Measurements from ENCODE around the gene SHF.
A peak's percentile ranks its signal among the peaks of the same experiment; 100 is the strongest.
"Not testable (repeated sequence)": the region's sequence is repeated elsewhere in the genome, so short reads cannot be mapped to it uniquely, and the experiment has no call there.

SHF gene

GRCh38 chr15:45187894-45188830 lies at the start of gene SHF:
SHF (minus strand) TSS chr15:45187966; CDS start chr15:45187951, 15 bp downstream.
- peak; percentile 32 for DNase-seq

- DNase-seq = not testable (repeated sequence)
These were observed 49.0 kb upstream of the SHF start for GRCh38 chr15:45236806-45237205.

GRCh38 chr15:45234562-45235235 lies 46.9 kb upstream of the SHF start:
- DNase-seq = no peak

DNA sequence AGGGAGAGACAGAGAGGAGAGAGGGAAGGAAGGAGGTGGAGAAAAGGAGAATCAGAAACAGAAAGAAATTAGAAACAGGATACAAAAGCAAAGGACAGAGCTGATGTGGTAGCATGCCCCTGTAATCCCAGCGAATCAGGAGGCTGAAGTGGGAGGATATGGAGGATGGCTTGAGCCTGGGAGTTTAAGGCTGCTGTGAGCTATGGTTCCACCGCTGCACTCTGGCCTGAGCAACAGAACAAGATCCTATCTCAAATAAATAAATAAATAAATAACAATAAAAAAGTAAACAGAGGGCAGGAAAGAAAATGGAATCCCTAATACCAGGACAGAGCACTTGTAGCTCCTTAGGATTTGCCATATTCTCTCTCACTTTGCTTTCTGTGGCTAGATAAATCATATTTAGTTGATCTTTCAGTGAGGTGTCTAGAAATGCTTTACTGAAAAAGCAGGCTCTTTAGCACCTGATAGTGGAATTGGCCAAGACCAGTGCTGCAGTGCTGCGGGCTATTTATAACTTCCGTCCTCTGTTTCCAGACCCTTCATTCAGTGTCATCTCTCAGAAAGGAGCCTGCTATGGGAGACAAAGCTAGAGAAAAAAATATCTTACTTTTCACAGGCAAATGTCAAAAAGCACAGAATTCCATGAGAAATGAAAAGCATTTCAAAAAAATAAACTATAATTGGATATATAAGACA lies 44.2 kb upstream of the SHF start:
- DNase-seq = no peak

DNA sequence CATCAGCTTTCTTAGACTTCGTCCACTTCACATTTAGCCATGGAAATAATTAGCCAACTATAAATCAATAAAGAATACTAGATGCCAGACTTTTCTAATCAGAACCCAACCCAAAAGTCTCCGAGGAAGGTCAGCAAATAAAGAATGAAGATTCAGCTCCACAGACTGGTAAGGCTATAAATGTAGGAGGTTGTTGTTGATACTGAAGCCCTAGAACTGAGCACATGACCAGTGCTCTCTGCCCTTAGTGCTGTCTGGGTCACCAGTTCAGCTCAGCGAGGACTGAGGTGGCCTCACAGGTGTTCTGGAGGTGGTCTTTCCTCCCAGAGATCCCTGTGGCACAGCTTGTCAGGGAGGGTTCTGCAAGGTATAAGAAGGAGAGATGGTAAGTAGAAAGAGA lies 43.4 kb upstream of the SHF start:
- DNase-seq = no peak

- no peak for DNase-seq
These were observed 42.6 kb upstream of the SHF start for GRCh38 chr15:45230245-45230965.

DNA sequence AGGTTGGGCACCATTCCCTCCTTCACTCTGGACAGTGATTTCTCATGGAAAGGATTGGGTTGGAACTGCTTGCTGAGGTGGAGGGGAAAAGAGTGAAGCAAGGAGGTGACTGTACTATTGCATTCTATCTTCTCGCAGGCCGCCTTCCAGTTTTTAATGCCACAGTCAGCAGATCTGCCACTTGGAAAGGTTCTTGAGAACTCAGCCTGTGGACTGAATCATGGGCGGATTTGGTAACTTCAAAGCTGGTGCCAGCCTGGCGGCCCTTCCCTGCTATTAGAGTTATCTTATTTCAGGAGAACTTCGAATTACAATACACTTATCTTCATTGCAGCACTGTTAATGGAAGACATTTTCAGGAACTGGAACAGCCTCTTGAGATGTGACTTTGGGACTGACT lies 41.2 kb upstream of the SHF start:
- DNase-seq = no peak

DNA sequence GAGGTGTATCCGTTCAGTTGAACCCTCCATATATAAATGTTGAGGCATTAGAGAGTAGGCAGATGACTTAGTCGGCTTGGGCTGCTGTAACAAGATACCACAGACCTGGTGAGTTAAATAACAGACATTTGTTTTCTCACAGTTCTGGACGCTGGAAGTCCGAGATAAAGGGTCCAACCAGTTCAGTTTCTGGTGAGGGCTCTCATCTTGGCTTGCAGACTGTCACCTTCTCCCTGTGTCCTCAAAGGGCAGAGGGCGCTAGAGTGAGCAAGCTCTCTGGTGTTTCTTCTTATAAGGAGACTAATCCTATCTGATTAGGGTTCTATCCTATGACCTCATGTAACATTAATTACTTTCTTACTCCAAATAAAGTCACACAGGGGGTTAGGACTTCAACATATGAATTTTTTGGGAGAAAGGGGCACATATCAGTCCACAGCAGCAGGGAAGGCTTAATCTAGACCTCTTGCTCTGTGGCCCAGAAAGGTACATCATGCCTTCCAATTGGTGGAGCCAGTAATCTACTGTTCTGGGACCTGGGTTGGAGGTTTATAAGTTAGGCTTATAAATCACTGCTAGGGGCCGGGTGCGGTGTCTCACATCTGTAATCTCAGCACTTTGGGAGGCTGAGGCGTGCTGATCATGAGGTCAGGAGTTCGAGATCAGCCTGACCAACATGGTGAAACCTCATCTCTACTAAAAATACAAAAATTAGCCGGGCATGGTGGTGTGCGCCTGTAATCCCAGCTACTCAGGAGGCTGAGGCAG lies 37.9 kb upstream of the SHF start:
- DNase-seq = no peak

GRCh38 chr15:45224621-45225217 lies 37.0 kb upstream of the SHF start:
- DNase-seq = no peak

DNA sequence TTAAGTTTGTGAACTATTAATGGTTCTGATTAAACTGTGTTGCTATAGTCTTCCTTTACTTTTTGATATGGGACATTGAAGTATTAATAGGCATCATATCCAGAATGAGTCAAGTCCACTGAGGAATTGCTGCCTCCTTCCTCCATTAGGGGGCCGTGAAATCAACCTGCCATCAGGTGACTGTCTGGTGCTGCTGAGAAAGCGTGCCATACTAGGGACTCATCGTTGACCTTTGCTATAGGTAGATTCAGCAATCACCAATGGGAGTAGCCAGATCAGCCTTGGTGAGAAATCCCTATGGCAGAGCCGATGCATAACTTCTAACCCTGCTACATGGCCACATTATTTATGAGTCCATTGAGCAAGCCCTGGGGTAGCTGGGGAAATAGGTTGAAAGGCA lies 34.2 kb upstream of the SHF start:
- DNase-seq = no peak

DNA sequence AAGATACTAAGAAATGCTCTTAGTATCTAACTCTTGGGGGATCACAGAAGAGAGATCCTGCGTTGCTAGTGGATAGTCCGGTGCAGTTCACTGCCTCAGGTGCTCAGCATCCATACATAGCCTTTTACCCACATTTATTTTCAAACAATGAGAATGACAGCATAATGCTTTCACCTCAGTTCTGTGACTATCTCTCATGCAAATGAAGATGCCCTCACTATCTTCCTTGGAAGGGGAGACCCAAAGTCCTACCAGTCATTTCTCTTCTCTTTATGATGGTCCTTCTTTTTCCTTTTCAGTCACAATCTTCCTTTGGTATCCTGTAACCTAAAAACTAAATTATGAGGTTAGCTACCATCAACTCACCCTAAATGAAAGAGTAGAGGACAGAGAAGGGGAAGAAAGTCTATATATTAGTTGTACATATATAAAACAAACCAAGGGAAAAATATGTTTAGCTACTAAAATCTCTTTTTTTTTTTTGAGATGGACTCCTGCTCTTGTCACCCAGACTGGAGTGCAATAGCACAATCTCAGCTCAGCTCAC lies 33.4 kb upstream of the SHF start:
- peak; percentile 15 for DNase-seq

DNA sequence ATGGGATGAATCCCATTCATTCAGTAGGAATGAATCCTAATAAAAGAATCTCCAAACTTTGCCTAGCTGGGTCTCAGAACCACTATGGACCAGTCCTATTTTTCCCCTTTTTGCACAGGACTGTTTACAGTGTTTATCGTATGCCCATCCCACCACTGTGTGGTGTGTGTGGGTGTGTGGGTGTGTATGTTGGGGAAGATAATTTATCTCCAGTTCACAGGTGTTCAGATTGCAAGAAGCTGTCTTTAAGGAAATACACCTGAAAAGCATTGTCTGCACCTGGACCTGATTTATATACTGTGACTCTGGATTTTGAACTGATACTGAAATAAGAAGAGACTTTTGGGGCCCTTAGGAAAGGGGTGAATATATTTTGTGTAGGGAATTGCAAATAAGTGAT lies 24.7 kb upstream of the SHF start:
- no peak for DNase-seq

GRCh38 chr15:45205192-45205591 lies 17.4 kb upstream of the SHF start:
- peak; percentile 80 for DNase-seq

GRCh38 chr15:45203182-45203581 lies 15.4 kb upstream of the SHF start:
- no peak for DNase-seq

DNA sequence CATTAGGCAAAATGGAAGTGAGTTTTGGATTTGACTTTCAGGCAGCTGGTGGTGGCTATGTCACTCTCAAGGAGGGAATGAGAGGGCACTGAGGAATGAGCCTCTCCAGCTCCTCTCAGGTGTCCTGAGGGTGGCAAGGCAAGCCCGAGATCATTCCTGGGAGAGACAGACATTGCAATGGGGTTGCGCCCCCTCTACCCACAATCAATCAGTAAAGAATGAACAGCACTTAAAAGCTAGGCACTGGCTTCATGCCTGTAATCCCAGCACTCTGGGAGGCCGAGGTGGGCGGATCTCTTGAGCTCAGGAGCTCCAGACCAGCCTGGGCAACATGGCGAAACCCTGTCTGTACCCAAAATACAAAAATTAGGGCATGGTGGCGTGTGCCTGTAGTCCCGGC lies 14.1 kb upstream of the SHF start:
- no peak for DNase-seq

DNA sequence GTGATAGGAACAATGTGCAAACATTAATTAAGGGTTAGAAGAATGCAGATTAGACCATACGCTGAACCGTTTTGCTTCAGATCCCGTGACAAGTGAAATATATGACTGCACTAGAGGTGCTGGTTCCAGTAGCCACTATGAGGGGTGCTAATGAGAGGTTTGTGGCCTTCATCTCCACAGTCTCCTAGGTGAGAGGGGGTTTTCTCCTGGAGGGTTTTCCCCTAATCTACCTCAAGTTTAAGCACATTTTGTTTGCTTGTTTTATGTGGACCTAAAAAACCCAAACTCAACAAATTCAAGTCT lies 13.7 kb upstream of the SHF start:
- no peak for DNase-seq

DNA sequence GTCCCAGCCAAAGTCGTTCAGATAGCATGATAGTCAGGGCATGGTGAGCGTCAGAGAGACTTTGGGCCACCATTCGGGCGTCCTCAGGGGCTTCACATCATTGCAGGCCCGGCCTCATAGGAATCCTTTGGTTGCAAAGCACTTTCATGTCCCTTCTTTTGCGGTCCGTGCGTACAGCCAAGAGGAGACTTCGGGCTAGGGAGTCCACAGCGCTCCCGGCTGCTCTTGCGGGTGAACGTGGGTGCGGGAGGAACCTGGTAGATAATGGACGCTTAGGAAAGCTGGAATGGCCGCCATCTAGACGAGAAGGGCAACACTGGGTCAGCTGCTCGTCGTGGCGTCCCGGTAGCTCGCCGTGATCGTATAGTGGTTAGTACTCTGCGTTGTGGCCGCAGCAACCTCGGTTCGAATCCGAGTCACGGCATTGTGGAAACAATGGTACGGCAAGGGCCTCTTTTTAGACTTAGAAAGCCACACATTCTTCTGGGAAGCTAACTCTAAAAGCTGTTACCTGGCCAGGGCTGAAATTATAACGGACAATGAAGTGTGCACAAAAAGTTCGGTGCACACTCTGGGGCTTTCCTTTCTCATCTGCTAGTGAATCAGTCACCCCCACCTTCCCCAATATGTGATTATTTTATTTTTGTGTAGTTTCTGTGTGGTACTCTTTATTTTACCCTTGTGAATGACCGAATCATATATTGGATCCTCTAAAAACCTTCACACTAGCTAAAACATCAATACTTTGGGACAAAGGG lies 13.2 kb upstream of the SHF start:
- peak; percentile 90 for DNase-seq

- peak; percentile 94 for DNase-seq
These were observed 12.4 kb upstream of the SHF start for GRCh38 chr15:45200001-45200798.

DNA sequence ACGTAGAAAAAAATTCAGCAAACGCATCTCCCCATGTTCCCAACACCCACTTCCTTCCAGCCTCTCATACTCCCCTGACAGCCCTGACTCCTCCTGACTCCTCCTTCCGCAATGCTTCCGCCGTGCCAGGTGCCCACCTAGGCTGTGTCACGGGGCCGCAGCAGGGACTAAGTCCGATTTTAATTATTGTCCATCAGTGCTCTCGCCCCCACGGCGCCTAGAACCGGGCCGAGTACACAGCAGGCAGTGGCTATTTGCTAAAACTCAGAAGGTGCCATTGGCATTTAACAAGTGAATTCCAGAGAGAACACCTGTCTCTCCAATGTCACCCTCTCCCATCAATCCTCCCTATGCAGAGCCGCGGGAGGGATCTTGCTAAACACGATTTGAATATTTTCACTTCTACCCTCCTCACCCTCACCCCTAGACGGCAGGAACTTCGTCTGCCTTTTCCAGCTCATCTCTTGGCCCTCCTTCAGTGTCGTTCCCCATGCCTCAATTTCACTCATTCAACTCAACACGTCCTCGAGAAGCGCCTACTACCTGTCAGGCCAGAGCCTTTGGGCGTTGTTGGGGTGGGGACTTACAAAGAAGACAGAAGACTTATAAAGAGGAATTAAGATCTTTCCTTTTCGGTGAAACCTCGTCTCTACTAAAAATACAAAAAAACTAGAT lies 11.5 kb upstream of the SHF start:
- peak; percentile 60 for DNase-seq
